HG03571 (cell line): ENCODE data around the gene TLX2.

ENCODE experiments used
- ATAC-seq: cut with Tn5 transposase; IDR thresholded peaks from one replicate; pipeline ENCODE4 v1.9.1; 2021; ENCODE audit not compliant: unreplicated experiment

TLX2 gene

GRCh38 chr2:74511104-74511989 is 2.9 kb upstream of the TLX2 start:
- ATAC-seq, result no peak

GRCh38 chr2:74512744-74513604 is 1.3 kb upstream of the TLX2 start:
- no peak for ATAC-seq

DNA sequence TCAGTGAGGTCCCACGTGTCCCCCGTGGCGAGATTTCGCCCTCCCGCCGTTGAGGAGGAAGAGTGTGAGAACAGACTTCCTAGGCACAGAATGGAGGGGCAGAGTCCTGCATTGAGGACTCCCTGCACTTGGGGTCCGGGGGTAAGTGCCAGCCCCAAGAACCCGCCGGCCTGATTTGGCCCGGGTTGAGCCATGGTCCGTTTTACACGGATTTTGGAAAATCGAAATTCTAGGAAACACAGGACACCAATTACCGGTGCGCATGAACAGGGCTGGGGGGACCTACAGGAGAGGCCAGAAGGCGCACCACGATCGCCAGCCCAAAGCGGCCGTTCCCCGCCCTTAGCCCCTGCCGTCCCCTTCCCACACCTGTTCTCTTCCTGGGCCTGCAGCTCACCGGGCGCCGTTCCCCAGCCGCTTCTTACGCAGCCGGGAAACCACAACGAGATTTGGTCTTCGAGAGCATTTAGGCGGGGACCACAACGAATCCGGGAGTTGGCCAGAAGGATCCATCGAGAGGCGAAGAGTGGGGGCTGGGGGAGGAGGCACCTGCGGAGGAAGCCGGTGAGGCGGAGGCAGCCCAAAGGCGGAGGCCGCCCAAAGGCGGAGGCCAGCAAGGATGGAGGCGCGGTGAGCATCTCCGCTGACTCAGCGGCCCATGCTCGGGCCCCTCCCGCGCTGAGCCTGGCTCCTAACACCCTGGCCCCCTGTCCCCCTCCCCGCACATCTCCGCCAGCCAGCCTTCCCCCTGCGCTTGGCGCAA is 464 bp upstream of the TLX2 start:
- no peak for ATAC-seq

DNA sequence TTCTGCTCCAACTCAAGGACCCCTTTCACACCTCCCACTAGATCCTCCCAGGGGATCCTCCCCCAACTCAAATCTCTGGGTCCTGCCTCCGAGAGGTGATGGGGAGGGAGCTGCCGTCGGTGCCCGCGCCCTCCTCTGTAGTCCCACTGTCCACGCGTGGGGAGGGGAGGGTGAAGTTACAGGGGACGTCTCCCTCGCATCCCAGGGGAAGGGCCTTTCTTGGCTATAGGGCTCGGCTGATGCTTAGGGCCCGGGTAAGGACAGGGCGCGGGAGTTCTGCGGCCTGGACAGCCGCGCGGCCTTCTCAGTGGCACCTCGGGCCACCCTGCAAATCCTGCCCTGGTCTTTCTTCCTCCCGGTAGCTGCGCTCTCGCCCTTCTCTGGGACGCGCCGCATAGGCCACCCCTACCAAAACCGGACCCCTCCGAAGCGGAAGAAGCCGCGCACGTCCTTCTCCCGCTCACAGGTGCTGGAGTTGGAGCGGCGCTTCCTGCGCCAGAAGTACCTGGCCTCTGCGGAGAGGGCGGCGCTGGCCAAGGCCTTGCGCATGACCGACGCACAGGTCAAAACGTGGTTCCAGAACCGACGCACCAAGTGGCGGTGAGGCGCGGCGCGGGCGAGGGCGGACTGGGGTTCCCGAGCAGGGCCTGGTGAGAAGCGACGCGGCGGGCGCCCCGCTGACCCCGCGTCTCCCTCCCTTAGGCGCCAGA is 1.2 kb downstream of the TLX2 start:
- no peak for ATAC-seq

GRCh38 chr2:74515981-74516633 is 1.9 kb downstream of the TLX2 start:
- ATAC-seq, result no peak

- ATAC-seq, result no peak
Observed at GRCh38 chr2:74516650-74517049, 2.4 kb downstream of the TLX2 start.

DNA sequence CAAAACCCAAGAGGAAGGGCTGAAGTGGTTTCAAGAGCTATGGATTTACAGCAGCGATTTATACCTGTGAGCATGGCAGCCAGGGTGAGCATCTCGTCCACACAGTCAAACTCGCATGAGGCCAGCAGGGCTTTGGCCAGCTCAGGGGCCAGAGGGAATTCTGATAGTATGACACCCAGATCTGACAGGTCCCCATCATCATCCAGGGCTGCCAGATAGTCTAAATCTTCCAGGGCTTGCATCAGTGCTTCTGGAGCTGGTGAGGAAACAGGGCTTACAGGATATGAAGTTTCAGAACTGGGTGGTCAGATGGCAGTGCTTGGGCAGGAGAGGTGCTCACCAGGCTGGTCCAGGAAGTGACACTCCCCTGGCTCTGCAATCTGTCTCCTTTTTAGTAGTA is 8.3 kb downstream of the TLX2 start:
- no peak for ATAC-seq

DNA sequence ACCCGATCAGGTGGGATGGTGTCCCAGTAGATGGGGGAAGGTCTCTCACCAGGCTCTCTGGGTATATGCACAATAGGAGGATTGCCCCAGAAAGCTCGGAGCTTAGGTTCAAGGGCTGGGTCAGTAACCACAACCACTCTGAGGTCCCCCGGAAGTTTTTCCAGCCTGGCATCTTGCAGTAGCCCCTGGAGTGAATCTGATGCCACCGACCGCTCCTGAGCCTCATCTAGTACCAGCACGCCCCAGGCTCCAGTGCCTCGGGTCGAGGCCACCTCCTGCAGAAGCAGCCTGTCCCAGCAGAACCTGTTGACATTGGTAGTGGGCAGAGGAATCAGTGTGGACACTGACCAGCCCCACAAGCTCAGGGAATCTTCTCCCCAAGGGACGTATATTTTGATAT is 9.8 kb downstream of the TLX2 start:
- ATAC-seq, result no peak

- no peak for ATAC-seq
Observed at GRCh38 chr2:74524955-74525716, 10.9 kb downstream of the TLX2 start.

- no peak for ATAC-seq
Observed at GRCh38 chr2:74525717-74526648, 11.7 kb downstream of the TLX2 start, which contains the start of gene DQX1. DQX1 (minus strand) TSS chr2:74526231; CDS start chr2:74525729, 502 bp downstream.

DNA sequence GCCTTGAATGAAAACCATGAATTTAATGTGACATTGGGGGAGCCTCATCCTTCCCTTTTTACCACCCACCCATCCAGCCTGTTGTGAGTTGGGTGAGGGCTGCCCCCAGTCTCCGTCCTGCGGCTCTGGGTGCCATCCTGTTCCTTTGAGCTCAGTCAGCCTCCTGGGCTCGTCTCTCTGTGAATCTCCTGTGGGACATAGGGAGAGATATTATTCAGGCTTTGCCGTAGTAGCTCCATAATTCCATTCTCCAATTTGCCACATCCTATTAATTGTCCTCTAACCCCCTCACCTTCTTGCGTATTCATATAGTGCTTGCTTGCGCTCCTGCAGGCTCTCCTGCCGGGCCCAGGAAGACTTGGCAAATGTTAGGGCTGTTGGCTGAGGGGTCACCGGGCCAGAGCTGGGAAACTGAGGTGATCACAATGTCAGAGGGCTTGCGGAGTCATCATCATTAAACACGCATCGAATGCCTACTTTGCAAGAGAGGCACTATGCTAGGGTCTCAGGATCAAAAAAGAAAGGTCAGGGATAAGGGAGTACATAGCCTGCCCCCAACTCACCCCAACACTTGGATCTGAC is 12.5 kb downstream of the TLX2 start:
- ATAC-seq, result no peak

DNA sequence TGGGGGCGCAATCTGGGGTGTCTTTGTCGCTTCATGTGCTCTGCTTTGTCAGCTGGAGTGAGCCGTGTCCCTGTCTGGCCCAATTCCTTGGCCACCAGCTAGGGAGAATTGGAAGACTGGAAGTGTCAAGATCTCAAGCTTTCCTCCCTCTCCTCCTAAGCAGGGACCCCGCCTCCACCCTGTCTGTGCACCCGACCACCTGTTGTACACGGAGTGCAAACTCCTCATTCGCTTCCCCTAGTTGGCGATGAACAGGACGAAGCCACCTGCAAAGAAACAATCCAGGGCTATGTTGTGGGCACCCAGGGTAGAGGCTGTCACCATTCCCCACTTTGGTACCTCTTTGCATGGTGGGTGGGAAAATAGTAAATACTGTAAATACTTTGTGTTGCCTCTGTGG is 13.5 kb downstream of the TLX2 start:
- ATAC-seq, result no peak

- ATAC-seq, result peak; percentile 5
Observed at GRCh38 chr2:74528600-74529356, 14.5 kb downstream of the TLX2 start.

DNA sequence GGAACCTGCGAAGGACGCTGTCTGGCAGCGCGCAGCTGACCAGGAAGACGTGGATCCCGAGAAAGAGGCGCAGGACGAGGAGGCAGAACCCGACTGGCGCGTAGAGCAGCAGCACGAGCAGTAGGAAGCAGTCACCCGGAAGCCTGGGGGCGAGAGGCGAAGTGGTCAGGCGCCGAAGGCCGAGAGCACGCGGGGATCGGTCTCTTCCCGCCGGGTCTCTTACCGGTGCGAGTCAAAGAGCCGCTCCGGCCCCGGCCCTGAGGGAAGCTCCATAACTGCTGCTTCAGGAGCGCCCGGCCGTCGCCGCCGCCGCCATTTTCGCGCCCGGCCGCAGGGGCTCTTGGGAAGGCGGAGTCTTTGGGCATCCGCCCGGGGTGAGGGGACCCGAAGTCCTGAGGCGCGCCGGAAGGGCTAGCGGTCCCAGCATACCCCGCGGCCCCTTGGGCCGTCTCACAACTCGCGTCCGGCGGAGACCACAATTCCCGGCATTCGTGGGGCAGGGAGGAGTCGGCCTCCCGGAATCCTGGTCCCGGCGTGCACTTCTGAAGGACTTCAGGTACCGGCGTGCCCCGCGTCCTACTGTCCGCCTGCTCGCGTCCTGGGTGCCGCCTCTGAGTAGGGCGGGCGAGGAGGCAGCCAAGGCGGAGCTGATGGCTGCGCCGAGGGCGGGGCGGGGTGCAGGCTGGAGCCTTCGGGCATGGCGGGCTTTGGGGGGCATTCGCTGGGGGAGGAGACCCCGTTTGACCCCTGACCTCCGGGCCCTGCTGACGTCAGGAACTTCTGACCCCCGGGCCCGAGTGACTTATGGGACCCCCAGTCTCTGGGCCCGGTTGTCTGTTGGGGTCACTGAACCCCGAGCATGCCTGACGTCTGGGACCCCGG is 15.3 kb downstream of the TLX2 start, which contains the start of the genes AUP1 and HTRA2:
Gene AUP1, minus strand, starts transcription at position 350 of the 882 bp plus-strand sequence. Its CDS starts 77 bp downstream, at position 273.
Gene HTRA2, plus strand, starts transcription at position 577 of the 882 bp plus-strand sequence. Its CDS starts 74 bp downstream, at position 651.
- peak; percentile 71 for ATAC-seq

DNA sequence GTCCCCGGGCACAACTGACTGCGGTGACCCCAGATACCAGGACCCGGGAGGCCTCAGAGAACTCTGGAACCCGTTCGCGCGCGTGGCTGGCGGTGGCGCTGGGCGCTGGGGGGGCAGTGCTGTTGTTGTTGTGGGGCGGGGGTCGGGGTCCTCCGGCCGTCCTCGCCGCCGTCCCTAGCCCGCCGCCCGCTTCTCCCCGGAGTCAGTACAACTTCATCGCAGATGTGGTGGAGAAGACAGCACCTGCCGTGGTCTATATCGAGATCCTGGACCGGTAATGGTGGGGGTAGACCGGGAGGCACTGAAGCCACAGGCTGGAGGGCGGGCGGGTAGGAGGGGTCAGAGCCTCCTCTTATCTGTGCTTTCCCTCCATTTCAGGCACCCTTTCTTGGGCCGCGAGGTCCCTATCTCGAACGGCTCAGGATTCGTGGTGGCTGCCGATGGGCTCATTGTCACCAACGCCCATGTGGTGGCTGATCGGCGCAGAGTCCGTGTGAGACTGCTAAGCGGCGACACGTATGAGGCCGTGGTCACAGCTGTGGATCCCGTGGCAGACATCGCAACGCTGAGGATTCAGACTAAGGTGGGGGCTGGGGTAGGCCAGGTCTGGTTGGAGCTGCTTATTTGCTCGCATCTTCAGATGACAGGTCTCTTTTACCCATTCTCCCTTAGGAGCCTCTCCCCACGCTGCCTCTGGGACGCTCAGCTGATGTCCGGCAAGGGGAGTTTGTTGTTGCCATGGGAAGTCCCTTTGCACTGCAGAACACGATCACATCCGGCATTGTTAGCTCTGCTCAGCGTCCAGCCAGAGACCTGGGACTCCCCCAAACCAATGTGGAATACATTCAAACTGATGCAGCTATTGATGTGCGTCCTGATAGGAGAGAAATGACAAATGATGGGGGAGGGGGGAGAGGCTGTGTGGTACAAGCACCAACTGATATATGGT is 16.3 kb downstream of the TLX2 start:
- peak; percentile 28 for ATAC-seq
